Choroid plexus epithelial cell (primary cell): ENCODE results near the gene LRFN3.
"Not testable (repeated sequence)": the region's sequence is repeated elsewhere in the genome, so short reads cannot be mapped to it uniquely, and the experiment has no call there.

Experiments used
- DNase-seq: peaks from one replicate; pipeline ENCODE4 v3.0.0-alpha.2; 2010; ENCODE audit warnings: low read depth
- H3K4me3 ChIP-seq: 2 replicates; pipeline ENCODE4 v1.5.1; 2011; ENCODE audit warnings: low read depth, mild to moderate bottlenecking, control low read depth, low read length, moderate library complexity
- CTCF ChIP-seq: conservative IDR thresholded peaks from 2 replicates; pipeline ENCODE4 v1.5.1; 2011; ENCODE audit warnings: low read depth, mild to moderate bottlenecking, control low read depth, inconsistent platforms, low read length, moderate library complexity

Gene LRFN3

GRCh38 chr19:35935911-35936737, at the start of gene LRFN3:
Gene LRFN3 (plus strand): TSS chr19:35936374. CDS start chr19:35939426, 3,052 bp downstream.
- peak within 1 kb of the TSS; percentile 58 for H3K4me3 ChIP-seq
- no peak for TF ChIP-seq CTCF
- DNase-seq = peak; percentile 68

- no peak overlapping the region for H3K4me3 ChIP-seq
- TF ChIP-seq CTCF = no peak
- DNase-seq = no peak
These were observed 49.0 kb upstream of the LRFN3 start for GRCh38 chr19:35887197-35887596.

GRCh38 chr19:35888398-35888797, 47.8 kb upstream of the LRFN3 start:
- H3K4me3 ChIP-seq = no peak overlapping the region
- TF ChIP-seq CTCF = no peak
- DNase-seq = no peak

- TF ChIP-seq CTCF = no peak
- no peak for DNase-seq
- H3K4me3 ChIP-seq = no peak overlapping the region
These were observed 46.6 kb upstream of the LRFN3 start for GRCh38 chr19:35889370-35890112.

- no peak for TF ChIP-seq CTCF
- H3K4me3 ChIP-seq = no peak overlapping the region
- no peak for DNase-seq
These were observed 46.0 kb upstream of the LRFN3 start for GRCh38 chr19:35890113-35890650.

- not testable (repeated sequence) for H3K4me3 ChIP-seq, DNase-seq
These were observed 44.4 kb upstream of the LRFN3 start for GRCh38 chr19:35891819-35892218.

GRCh38 chr19:35894342-35894741, 41.8 kb upstream of the LRFN3 start:
- DNase-seq = no peak
- H3K4me3 ChIP-seq = no peak overlapping the region
- TF ChIP-seq CTCF = no peak
